K562 (cell line): ENCODE data around the gene TEX54. TPM values are rescaled to one million over a fixed set of nuclear protein-coding genes. Genes with fewer than 3 reads are reported as not detected.

Source experiments
- CCAR2 ChIP-seq: fragments of 200-400 bp; formaldehyde crosslinking; IDR thresholded peaks from 2 replicates; pipeline ENCODE4 v1.6.1; 2017; ENCODE audit warnings: mild to moderate bottlenecking, low read depth, low read length
- CCNT2 ChIP-seq: IDR thresholded peaks from 2 replicates; pipeline ENCODE4 v1.6.1; 2011; ENCODE audit warnings: borderline replicate concordance, low read depth, mild to moderate bottlenecking, moderate library complexity, mixed read lengths, low read length; ENCODE audit not compliant: insufficient read length; ENCODE audit errors: extremely low read depth
- DPF2 ChIP-seq: fragments of 450-650 bp; IDR thresholded peaks from 2 replicates; pipeline ENCODE4 v1.6.1; 2016
- NRF1 ChIP-seq, 2 experiments: fragments of 450-650 bp; IDR thresholded peaks in 1 of 2; conservative IDR thresholded peaks in 1 of 2; 2 replicates each; pipeline ENCODE4 v1.6.1; 2014; ENCODE audit warnings: mild to moderate bottlenecking in 2 of 2
- POLR2A ChIP-seq: fragments of 450-650 bp; conservative IDR thresholded peaks from 2 replicates; pipeline ENCODE4 v1.6.1; 2016
- SMAD1 ChIP-seq: fragments of 150-350 bp; IDR thresholded peaks from 2 replicates; pipeline ENCODE4 v1.6.1; 2014; ENCODE audit warnings: low read length, low read depth; ENCODE audit not compliant: partially characterized antibody
- SMARCC2 ChIP-seq: fragments of 450-650 bp; IDR thresholded peaks from 2 replicates; pipeline ENCODE4 v1.6.1; 2017; ENCODE audit warnings: antibody characterized with exemption, moderate library complexity, mild to moderate bottlenecking, low read depth
- TBP ChIP-seq: optimal IDR thresholded peaks from 2 replicates; pipeline ENCODE3; 2011; ENCODE audit warnings: low read depth, low read length, improper control_type of control experiment
- ZNF445 ChIP-seq: fragments of 250-450 bp; sonication (Bioruptor Pico); IDR thresholded peaks from 2 replicates; pipeline ENCODE4 v1.4.0; 2020; ENCODE audit warnings: low read depth, mild to moderate bottlenecking, moderate library complexity
- ZNF551 ChIP-seq: fragments of 250-450 bp; sonication (Bioruptor Pico); IDR thresholded peaks from 2 replicates; pipeline ENCODE4 v1.5.0; 2021; ENCODE audit warnings: mild to moderate bottlenecking, moderate library complexity
- polyA plus RNA-seq, 8 experiments: library from polyadenylated mRNA; depleted of rRNA in 4 of 8; stranded (reverse) in 5 of 8; unstranded in 3 of 8; fragments of >200 nt; fragmentation: Nextera tagmentation in 2 of 8; fragmentation: Illumina TruSeq in 1 of 8; extraction: Ambion mirVana in 2 of 8; extraction: Trizol in 1 of 8; gene quantifications; 2 replicates each; pipeline versions ENCODE4 v1.2.1 to v1.2.3, GENCODE V29; 2011 to 2014; ENCODE audit warnings: inconsistent platforms in 1 of 8, missing spikeins in 1 of 8
- total RNA-seq, 7 experiments: library from RNA; depleted of rRNA in 6 of 7; stranded (reverse); fragments of >200 nt in 6 of 7; fragmentation: Illumina TruSeq in 2 of 7; extraction: Trizol in 2 of 7; gene quantifications; 2 replicates each; pipeline versions ENCODE4 v1.2.1 to v1.2.3, GENCODE V29; 2011 to 2021; ENCODE audit warnings: low replicate concordance in 1 of 7
- TF ChIP-seq, protein P1 (sequence below): fragments of 450-650 bp; IDR thresholded peaks from 2 replicates; pipeline ENCODE4 v1.6.1; 2016; ENCODE audit warnings: mild to moderate bottlenecking, moderate library complexity
- TF ChIP-seq, protein P2 (sequence below): fragments of 450-650 bp; IDR thresholded peaks from 2 replicates; pipeline ENCODE4 v1.6.1; 2016; ENCODE audit warnings: borderline replicate concordance
- TF ChIP-seq, protein P3 (sequence below): sonication (generic); formaldehyde crosslinking; IDR thresholded peaks from 2 replicates; pipeline ENCODE4 v1.8.0; 2022; ENCODE audit warnings: missing genetic modification reagents, mild to moderate bottlenecking, borderline replicate concordance

TEX54 gene
- total and polyA plus RNA-seq, 9 of the 15 experiments (the other 6 are each of a cell fraction or from before 2014, with no cell fraction given): not detected

DNA sequence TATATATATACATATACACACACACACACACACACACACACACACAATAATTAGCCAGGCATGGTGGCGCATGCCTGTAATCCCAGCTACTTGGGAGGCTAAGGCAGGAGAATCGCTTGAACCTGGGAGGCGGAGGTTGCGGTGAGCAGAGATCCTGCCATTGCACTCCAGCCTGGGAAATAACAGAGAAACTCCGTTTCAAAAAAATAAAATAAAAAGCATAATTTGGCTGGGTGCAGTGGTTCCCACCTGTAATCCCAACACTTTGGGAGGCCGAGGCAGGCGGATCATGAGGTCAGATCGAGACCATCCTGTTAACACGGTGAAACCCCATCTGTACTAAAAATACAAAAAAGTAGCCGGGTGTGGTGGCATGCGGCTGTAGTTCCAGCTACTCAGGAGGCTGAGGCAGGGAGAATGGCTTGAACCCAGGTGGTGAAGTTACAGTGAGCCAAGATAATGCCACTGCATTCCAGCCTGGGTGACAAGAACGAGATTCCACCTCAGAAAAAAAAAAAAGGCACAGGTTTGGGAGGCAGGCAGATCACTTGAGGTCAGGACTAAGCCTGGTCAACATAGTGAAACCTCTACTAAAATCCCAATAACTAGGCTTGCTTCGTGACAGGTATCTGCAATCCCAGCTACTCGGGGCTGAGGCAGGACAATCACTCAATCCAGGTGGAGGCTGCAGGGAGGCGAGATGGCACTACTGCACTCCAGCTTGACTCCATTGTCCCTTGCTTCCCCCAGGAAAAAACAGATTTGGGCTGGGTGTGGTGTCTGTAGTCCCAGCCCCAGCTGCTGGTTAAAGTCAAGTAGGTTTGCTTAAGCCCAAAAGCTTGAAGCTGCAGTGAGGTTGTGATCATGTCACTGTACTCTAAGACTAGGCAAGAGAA lies 18.5 kb upstream of the TEX54 start (continued):
- TF ChIP-seq, protein P1, sequence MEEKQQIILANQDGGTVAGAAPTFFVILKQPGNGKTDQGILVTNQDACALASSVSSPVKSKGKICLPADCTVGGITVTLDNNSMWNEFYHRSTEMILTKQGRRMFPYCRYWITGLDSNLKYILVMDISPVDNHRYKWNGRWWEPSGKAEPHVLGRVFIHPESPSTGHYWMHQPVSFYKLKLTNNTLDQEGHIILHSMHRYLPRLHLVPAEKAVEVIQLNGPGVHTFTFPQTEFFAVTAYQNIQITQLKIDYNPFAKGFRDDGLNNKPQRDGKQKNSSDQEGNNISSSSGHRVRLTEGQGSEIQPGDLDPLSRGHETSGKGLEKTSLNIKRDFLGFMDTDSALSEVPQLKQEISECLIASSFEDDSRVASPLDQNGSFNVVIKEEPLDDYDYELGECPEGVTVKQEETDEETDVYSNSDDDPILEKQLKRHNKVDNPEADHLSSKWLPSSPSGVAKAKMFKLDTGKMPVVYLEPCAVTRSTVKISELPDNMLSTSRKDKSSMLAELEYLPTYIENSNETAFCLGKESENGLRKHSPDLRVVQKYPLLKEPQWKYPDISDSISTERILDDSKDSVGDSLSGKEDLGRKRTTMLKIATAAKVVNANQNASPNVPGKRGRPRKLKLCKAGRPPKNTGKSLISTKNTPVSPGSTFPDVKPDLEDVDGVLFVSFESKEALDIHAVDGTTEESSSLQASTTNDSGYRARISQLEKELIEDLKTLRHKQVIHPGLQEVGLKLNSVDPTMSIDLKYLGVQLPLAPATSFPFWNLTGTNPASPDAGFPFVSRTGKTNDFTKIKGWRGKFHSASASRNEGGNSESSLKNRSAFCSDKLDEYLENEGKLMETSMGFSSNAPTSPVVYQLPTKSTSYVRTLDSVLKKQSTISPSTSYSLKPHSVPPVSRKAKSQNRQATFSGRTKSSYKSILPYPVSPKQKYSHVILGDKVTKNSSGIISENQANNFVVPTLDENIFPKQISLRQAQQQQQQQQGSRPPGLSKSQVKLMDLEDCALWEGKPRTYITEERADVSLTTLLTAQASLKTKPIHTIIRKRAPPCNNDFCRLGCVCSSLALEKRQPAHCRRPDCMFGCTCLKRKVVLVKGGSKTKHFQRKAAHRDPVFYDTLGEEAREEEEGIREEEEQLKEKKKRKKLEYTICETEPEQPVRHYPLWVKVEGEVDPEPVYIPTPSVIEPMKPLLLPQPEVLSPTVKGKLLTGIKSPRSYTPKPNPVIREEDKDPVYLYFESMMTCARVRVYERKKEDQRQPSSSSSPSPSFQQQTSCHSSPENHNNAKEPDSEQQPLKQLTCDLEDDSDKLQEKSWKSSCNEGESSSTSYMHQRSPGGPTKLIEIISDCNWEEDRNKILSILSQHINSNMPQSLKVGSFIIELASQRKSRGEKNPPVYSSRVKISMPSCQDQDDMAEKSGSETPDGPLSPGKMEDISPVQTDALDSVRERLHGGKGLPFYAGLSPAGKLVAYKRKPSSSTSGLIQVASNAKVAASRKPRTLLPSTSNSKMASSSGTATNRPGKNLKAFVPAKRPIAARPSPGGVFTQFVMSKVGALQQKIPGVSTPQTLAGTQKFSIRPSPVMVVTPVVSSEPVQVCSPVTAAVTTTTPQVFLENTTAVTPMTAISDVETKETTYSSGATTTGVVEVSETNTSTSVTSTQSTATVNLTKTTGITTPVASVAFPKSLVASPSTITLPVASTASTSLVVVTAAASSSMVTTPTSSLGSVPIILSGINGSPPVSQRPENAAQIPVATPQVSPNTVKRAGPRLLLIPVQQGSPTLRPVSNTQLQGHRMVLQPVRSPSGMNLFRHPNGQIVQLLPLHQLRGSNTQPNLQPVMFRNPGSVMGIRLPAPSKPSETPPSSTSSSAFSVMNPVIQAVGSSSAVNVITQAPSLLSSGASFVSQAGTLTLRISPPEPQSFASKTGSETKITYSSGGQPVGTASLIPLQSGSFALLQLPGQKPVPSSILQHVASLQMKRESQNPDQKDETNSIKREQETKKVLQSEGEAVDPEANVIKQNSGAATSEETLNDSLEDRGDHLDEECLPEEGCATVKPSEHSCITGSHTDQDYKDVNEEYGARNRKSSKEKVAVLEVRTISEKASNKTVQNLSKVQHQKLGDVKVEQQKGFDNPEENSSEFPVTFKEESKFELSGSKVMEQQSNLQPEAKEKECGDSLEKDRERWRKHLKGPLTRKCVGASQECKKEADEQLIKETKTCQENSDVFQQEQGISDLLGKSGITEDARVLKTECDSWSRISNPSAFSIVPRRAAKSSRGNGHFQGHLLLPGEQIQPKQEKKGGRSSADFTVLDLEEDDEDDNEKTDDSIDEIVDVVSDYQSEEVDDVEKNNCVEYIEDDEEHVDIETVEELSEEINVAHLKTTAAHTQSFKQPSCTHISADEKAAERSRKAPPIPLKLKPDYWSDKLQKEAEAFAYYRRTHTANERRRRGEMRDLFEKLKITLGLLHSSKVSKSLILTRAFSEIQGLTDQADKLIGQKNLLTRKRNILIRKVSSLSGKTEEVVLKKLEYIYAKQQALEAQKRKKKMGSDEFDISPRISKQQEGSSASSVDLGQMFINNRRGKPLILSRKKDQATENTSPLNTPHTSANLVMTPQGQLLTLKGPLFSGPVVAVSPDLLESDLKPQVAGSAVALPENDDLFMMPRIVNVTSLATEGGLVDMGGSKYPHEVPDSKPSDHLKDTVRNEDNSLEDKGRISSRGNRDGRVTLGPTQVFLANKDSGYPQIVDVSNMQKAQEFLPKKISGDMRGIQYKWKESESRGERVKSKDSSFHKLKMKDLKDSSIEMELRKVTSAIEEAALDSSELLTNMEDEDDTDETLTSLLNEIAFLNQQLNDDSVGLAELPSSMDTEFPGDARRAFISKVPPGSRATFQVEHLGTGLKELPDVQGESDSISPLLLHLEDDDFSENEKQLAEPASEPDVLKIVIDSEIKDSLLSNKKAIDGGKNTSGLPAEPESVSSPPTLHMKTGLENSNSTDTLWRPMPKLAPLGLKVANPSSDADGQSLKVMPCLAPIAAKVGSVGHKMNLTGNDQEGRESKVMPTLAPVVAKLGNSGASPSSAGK: no peak
- TF ChIP-seq, protein P2, sequence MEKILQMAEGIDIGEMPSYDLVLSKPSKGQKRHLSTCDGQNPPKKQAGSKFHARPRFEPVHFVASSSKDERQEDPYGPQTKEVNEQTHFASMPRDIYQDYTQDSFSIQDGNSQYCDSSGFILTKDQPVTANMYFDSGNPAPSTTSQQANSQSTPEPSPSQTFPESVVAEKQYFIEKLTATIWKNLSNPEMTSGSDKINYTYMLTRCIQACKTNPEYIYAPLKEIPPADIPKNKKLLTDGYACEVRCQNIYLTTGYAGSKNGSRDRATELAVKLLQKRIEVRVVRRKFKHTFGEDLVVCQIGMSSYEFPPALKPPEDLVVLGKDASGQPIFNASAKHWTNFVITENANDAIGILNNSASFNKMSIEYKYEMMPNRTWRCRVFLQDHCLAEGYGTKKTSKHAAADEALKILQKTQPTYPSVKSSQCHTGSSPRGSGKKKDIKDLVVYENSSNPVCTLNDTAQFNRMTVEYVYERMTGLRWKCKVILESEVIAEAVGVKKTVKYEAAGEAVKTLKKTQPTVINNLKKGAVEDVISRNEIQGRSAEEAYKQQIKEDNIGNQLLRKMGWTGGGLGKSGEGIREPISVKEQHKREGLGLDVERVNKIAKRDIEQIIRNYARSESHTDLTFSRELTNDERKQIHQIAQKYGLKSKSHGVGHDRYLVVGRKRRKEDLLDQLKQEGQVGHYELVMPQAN: 0 out of 2 replicates have a peak, but pooled peaks have one; percentile 13
- TF ChIP-seq CCAR2: no peak
- peak; percentile 21 for TF ChIP-seq CCNT2
- TF ChIP-seq ZNF445 (CRISPR knock-in tag): no peak; the same call in 1 of the 2 replicates
- TF ChIP-seq POLR2A: peak; percentile 97
- no peak for TF ChIP-seq DPF2
- no peak for TF ChIP-seq TBP
- TF ChIP-seq SMAD1: no peak
- 0 out of 2 replicates have a peak, but pooled peaks have one; percentile 14 for TF ChIP-seq ZNF551
- TF ChIP-seq, protein P3, sequence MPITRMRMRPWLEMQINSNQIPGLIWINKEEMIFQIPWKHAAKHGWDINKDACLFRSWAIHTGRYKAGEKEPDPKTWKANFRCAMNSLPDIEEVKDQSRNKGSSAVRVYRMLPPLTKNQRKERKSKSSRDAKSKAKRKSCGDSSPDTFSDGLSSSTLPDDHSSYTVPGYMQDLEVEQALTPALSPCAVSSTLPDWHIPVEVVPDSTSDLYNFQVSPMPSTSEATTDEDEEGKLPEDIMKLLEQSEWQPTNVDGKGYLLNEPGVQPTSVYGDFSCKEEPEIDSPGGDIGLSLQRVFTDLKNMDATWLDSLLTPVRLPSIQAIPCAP: no peak
- no peak for TF ChIP-seq NRF1 (conservative IDR thresholded peaks at IDR 0.05 in 1 of 2, IDR thresholded peaks at IDR 0.05 in 1 of 2)
- no peak for TF ChIP-seq SMARCC2
